Stimulated activated CD4-positive, alpha-beta T cell treated with anti-CD3 and anti-CD28 coated beads, Interleukin-1b, Interleukin-23, amount 100 ng/mL, for 4 hours (primary cell): ENCODE data around the gene RIPOR1.
"Not testable (repeated sequence)": the region's sequence is repeated elsewhere in the genome, so short reads cannot be mapped to it uniquely, and the experiment has no call there.

Experiments used
- DNase-seq, 2 donors: peaks; one replicate each; pipeline ENCODE4 v3.0.0-alpha.2; 2020; ENCODE audit warnings: low read depth in 2 of 2

The RIPOR1 gene

DNA sequence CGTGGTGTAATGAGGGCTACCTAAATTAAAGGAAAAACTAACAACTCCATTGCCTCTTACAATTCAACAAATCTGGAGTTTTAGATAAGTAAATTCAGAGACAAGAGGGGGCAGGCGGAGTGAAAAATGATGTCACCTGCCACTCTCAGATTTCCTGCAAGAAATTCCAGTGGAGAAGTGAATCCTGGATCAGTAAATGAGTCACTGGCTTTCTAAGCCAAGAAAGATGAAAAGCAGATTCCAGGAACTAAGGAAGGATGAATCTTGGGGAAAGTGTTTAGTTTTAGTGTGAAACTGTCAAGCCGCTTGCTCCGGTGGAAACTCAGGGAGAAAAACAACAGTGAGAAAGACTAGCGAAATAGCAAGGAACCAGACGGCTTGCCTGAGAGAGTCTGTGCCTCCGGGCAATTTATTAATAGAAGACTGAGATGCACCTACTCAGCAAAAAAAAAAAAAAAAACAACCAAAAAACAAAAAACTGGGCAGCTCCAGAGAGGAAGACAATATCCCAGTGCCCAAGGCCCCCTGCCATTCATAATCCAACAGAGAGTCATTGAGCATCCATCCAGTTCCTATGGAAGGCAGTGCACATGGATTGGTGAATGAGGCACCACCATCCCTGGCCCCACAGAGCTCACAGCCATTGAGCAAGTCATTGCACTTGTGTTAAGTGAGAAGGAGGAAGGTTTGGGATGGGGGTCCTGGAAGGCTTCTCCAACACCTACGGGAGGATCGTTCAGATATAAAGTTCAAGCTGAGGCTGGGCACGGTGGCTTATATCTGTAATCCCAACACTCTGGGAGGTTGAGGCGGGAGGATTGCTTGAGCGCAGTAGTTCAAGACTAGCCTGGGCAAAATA, 12.1 kb upstream of the RIPOR1 start:
- DNase-seq: no peak

DNA sequence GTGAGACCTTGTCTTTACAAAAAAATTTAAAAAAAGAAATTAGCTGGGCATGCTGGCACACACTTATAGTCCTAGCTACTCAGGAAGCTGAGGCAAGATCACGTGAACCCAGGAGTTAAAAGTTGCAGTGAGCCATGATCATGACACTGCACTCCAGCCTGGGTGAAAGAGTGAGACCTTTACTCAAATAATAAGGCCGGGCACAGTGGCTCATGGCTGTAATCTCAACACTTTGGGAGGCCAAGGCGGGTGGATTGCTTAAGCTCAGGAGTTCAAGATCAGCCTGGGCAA, 11.5 kb upstream of the RIPOR1 start:
- DNase-seq: no peak

DNA sequence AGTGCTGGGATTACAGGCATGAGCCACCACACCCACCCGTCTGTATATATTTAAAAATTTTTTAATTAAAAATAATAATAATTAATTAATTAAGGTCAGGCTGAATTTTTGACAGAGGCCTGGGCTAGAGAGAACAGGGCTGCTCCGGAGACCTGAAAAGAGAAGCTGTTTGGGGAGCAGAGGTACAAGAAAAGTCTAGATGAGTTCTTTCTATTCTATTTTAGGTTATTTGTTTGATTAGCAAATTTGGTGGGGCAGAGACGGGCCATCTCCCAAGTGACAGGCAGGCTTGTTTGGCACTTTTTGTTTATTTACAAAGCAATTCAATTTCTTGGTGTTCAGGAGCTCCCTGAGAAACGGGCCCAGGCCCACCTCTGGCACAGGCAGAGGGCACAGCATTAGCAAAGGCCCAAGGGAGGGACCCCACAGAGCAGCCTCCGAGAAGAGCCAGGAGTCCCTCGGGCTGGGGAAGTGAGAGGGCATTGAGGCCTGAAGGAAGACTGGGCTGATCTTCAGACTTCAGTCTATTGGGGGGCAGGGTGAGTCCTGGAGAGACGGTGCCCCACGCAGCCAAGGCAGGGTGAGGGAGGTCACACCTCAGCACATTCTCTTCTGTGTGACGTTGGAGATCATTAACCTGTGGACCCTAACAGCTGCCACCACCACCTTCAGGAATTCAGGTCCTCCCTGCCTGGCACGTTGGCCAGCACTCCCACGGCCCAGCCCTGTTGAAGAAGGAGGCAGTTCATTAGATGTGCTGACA, 10.8 kb upstream of the RIPOR1 start:
- DNase-seq: no peak

DNA sequence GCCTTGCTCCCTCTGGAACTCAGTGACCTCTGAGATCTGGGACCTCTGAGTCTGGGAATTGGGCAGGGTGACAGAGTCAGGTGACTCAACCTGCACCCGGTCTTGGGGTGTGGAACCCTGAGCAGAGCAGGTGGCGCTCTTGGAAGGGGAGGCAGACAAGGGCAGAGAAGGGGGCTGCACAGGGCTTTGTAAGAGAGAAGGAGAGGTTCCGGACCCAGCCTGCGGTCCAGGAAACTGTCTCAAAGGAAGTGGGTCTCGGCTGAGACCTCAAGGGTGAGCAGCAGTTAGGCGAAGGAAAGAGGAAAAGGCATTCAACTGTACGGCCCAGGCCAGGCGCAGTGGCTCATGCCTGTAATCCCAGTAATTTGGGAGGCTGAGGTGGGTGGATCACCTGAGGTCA, 10.0 kb upstream of the RIPOR1 start:
- DNase-seq: no peak

DNA sequence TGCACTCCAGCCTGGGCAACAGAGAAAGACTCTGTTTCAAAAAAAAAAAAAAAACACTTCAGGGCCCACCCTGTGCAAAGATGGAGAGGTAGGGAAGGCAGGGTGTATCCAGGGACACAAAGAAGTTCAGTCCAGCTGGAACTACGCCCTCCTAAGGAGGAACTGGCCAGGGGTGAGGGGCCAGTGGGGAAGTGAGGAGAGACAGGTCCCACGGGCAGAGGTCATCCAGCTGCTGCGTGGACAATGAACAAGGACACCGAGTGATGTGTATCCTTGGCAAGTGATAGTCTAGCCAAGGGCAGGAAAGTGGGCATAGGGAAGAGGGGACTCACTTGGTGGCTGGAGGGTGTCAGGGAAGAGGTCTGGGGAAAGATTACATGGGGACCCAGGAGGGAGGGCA, 9.4 kb upstream of the RIPOR1 start:
- DNase-seq: no peak

DNA sequence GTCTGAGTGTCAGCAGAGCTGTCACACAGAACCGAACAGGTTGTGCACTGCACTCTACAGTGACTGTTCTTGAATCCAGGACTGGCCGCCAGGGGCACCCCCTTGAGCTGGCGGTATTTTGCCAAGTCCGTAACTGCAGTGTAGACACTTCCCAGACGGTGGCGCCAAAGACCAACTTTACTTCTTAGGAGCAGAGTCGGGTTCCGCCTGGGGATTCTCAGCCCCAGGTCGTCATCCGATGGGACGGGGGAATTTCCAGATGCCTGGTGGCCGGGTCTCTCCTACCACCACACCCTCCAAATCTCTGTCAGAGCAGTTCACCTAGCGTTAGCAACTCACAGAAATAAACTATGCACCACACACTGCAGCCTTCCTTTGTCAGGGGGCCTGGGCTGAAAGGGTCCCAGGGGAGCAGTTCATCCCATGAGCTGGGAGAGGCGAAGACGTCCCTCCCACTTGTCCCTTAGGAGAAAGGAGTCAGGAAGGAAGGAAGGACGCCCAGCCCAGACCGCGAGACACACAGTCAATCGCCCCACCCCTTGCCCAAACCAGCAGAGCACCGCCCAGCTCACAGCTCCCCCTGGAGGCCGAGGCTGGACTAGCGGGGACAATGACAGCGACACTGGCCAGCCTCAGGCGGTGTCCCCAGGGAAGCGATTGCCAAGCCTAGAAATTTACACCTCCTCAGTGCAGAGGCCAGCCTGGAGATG, 7.4 kb upstream of the RIPOR1 start:
- DNase-seq: peak; percentile 97 to 98

DNA sequence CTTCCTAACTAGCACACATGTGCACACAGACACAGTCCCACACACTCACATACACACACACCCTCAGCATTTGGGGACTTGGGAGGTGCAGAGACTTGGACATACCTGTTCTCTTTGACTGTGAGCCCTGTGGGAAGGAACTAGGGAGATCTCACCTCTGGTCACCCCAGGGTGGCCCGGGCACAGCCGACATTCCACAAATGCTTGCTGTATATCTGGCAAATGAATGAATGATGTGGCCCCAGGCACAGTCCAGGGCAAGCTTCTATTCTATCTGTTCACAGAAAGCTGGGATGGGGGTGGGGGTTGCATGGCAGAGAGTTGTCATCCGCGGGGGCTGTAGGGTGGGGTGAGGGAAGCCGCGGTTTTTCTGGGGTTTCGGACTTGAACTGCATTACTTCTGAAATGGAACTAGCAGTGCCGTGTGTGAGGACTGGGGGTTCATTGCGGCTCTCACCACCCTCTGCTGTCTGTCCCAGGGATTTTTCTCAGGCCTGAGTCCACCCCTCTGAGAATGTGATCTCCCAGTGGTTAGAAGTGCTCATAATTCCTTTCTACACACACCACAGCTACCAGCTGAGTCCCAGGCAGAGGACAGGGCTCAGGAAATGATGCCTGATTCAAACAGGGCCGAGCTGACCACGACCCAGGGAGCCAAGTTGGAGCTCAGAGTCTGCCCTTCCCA, 3.3 kb upstream of the RIPOR1 start:
- DNase-seq: no peak

DNA sequence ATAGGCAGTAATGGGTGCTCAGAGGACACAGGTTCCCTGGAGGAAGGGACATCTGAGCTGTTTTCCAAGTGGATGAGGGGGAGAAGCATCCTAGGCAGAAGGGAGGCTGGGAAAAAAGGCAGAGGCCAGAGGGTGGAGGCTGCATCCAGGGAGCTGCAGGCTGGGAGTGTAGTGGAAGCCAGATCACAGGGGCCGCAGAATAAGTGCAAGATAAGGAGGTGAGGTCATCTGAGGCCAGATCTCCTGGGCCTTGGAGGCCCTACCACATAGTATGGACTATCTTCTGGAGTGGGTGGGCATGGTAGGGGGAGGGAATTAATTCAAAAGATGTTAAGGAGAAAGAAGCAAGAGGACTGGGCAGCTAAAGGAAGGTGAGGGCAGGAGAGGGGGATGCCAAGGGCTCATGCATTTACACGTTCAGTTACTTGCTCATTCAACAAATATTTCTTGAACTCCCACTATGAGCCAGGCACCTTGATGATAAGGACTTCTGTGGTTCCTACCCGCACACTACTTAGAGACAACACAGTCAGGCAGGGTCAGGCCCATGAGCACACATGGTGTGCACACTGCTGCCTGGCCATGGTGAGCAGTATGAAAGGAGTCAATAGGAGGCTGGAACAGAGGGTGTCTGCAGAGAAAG, 2.4 kb upstream of the RIPOR1 start:
- no peak for DNase-seq

DNA sequence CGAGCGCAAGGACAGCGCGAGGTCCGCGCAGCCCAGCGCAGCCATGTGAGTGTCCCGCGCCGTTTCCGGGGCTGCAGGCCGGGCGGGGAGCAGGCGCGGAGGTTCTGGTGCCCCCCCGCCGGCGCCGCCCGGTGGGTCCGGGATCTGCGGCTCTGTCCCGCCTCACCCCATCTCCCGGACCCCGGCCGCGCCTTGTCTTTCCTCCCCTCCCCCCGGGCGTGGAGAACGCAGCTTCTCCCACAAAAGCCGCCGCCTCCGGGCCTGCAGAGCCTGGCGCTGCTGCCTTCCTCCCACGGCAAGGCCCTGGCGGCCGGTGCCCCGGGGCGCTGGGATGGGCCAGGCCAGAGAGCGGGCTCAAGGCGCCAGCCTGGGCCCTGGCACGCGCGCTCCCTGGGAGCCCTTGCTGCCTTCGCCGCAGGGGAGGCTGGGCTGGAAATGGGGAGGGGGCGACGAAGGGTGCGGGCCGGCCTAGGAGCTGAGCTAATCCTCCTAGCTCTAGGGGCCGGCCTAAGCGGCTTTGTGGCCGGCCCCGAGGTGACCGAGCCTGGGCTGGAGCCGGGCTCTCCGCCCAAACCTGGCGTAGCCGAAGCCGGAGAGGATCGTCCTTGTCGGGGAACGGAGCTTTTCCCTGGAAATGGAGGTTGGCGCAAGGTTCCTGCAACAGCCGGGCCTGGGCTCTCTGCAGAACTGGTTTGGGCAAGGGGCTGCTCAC, 397 bp downstream of the RIPOR1 start:
- peak in 1 of 2 donors; percentile 29 for DNase-seq

DNA sequence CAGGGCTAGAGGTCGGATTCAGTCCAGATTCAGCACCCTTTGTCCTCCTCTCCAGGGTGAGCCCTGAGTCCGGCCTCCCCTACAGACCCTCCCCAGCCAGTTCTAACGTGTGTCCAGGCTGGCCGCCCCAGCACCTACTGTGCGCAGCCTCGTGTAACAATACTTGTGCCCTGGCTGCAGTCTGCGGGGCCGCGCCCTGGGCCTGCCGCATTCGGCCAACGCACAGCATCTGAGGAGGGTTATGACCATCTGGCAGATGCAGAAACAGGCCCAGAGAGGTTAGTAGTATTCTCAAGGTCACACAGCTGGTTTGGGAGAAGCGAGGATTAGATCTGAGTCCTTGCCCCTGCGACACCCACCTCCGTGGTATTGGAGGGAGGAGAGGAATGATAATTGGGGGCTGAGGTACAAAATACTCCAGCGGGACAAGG, 968 bp downstream of the RIPOR1 start:
- no peak for DNase-seq

DNA sequence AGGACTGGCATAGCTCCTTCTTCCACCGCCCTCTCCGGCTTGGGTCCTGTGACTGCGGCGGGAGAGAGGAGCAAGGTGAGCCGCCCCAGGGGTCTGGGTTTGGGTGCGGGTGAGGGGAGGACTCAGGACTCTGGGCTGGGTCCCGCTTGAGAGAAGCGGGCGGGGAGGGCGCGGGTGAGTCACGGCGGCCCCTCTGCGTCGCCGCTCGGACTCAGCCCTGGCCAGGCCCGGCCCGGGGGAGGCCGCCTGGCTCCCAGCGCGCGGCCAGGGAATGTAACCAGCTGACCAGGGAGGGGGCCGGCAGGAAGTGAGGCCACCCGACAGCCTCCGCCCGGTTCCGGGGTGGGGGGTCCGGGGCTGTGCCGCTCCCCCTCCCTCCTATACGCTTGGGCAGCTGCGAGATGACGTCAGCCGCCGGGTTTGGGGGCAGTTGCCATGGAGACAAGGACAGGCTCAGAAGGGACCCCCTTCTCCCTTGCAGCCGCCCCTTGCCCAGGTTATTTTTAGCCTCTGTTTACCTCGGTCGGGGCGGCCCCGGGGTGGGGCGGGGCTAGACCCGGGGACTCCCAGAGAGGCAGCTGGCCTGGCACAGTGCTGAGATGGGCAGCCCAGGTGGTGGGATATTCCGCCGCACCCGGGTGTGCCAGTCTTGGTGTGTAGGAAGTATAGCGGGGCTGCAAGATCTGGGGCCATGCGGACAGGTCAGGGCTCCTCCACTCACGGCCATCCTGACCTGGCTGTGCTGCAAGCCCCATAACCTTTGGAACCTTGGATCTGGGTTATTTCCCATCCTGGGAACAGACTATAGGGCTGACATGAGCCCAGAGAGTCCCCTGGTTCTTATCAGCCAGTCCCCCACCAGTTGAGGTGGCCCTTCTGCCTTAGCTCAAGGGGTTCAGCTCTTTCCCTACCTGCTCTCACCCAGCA, 1.6 kb downstream of the RIPOR1 start:
- no peak for DNase-seq

DNA sequence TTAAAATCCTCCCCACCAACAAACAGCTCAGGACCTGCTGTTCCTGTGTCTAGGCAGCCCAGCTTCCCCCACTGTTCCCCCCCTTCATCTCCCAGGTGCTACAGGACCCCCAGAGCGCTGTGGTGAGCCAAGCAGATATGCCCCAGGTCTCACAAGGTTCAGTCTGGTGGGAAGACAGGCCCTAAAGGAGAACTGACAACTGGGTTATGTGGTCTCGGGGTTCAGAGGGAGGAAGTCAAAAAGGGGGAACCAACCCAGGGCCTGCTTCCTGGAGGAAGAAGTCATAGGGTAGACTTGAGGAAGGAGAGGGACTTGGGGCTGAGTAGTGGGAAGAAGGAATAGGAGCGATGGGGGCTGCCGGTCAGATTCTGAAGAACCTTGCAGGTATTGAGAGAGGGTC, 2.6 kb downstream of the RIPOR1 start:
- no peak for DNase-seq

DNA sequence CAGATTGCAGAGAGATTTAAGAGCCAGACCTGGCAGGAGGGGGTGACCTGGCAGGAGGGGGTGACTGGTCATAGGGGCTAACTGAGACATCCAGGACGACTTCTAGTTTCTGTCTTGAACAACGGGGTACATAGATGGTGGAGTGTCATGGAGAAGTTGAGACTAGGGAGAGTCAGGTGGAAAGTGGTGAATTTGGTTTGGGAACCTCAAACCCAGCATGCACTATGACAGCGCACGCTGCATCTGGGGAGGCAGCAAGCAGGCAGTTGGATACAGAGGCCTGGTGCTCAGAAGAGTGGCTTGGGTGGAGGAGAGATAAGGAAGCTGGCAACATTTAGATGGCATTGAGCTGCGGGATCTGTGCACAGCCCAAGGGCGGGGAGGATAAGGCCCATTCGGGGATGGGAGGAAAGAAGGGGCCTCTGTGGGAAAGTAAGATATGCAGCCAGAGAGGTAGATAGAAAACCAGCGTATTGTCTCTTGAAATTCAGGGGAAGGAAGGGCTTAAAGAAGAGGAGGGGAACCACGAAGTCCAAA, 4.5 kb downstream of the RIPOR1 start:
- no peak for DNase-seq

DNA sequence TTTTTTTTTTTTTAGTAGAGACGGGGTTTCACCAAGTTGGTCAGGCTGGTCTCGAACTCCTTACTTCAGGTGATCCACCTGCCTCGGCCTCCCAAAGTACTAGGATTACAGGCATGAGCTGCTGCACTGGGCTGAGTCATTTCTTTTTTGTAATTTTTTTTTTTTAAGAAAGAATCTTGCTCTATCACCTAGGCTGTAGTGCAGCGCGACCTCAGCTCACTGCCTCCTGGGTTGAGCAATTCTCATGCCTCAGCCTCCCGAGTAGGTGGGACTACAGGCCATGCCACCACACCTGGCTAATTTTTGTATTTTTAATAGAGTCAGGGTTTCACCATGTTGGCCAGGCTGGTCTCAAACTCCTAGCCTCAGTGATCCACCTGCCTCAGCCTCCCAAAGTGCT, 5.4 kb downstream of the RIPOR1 start:
- not testable (repeated sequence) for DNase-seq

DNA sequence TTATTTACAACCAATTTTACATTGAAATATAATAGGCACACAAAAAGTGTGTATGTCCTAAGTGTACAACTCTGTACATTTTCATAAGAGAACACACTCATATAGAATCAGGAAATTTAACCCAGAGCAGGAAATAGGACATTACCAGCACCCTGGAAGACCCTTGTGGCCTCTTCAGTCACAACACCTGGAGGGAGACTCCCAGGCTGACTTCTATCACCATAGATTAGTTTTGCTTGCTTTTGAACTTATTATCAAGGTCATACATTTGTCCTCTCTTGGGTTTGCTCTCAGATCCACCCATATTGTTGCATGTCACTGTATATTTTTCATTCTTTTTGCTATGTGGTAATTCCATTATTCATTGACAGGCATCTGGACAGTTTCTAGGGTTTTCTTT, 5.8 kb downstream of the RIPOR1 start:
- no peak for DNase-seq

DNA sequence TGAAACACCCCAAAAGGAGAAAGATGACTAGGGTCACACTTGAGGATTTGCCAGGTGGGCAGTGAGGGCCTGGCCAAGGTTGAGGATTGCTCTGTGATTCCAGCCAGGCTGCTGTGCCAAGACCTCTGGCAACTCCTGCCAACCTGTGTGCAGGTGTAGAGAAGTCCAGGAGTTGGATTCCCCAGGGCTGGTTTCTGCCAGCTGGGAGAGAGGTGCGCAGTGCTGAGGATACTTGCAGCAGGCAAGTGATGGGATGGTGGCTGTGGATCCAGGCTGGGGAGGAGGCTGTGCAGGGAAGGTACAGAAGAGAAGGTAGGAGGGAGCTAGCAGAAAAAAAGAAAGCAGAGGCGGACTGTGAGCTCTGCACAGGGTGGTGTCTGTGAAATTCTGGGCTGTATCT, 6.6 kb downstream of the RIPOR1 start:
- no peak for DNase-seq

DNA sequence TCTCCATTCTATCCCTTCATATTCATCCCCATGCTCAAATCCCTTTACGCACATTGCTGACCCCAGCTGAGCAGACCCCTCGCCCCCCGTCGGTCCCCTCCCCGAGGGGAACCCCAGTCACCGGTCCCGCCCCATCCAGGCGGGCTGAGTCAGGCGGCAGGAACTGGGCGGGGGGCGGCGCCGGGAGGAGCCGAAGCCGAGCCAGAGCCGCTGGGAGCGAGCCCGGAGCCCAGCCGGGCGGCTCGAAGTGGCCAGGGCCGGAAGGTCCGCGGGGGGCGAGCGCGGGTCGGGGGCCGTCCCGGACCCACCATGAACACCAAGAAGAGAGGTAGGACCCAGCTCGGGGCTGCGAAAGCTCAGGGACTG, 8.6 kb downstream of the RIPOR1 start:
- DNase-seq: peak in 1 of 2 donors; percentile 55

DNA sequence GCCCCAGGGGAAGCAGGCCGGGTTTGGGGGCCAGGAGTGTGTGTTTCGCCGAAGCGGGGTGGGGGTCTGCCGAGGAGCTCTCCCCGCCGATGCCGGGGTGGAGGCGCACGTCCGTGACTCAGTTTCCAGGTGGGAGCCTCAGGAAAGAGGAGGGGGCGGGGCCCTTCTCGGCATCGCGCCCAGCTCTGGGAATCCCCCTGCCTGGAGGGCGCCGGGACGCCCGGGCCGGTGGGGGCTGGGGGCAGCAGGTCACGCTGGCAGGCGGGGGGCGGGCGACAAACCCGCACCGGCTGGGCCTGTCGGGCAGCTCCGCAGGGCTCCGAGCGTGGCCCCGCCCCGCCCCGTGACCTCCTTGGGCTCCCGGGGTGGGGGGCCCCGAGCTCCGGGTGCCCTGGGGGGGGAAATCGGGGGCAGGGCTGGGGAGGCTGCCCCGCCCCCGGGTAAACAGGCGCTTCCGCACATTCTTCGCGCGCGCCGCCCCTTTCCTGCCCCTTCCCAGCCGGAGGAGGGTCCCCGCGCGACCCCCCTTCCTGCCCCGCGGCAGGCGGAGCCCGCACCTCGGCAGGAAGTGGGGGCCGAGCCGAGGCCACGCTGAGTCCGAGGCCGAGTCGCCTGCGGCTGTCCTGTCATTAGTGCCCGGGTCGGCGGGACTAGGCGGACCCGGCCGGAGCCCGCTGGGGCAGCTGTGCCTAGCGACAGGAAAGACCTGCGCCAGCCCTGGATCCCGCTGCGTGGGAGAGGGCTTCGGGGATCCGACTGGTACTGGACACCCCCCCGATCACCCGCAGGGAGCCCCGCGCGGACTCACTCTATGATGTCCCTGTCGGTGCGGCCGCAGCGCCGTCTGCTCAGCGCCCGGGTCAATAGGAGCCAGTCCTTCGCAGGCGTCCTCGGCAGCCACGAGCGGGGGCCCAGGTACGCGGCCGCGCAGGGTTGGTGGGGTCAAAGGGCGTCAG, 9.3 kb downstream of the RIPOR1 start:
- DNase-seq: peak in 1 of 2 donors; percentile 51
